Thoracic aorta (tissue), 2 donors: Measurements from ENCODE around the gene HABP2. TPM values are rescaled to one million over a fixed set of nuclear protein-coding genes. Genes with fewer than 3 reads are reported as not detected.

Experiments
- ATAC-seq: fragments of 150-250 bp; one replicate; pipeline ENCODE4 v1.8.0; 2017; ENCODE audit warnings: low read depth; ENCODE audit not compliant: insufficient number of reproducible peaks, low FRiP score
- DNase-seq: peaks from one replicate; pipeline ENCODE4 v3.0.0-alpha.2; 2020; ENCODE audit warnings: low spot score
- H3K27ac ChIP-seq, 2 donors: fragments of 200-600 bp; sonication (generic); 1 replicate in 1 of 2; 2 replicates in 1 of 2; pipeline ENCODE4 v1.5.1; 2016; ENCODE audit warnings: mild to moderate bottlenecking in 2 of 2, moderate library complexity in 2 of 2
- H3K27me3 ChIP-seq: fragments of 200-600 bp; sonication (generic); replicated peaks from 2 replicates; pipeline ENCODE4 v1.6.0; 2016; ENCODE audit warnings: mild to moderate bottlenecking; ENCODE audit not compliant: insufficient read depth
- H3K36me3 ChIP-seq: fragments of 200-600 bp; sonication (generic); one replicate; pipeline ENCODE4 v1.5.1; 2016
- H3K4me1 ChIP-seq, 2 donors: fragments of 200-600 bp; sonication (generic); 1 replicate in 1 of 2; 2 replicates in 1 of 2; pipeline versions ENCODE4 v1.5.1 to v1.6.0; 2016; ENCODE audit warnings: low read depth in 2 of 2, mild to moderate bottlenecking in 1 of 2; ENCODE audit not compliant: control insufficient read depth in 1 of 2
- H3K4me3 ChIP-seq: fragments of 200-600 bp; sonication (generic); 2 replicates; pipeline ENCODE4 v1.5.1; 2016; ENCODE audit warnings: mild to moderate bottlenecking
- H3K9me3 ChIP-seq: fragments of 200-600 bp; sonication (generic); 2 replicates; pipeline ENCODE4 v1.5.1; 2016
- total RNA-seq, 2 donors: library from RNA; depleted of rRNA; stranded (reverse); fragments of >200 nt; gene quantifications; one replicate each; pipeline versions ENCODE4 v1.1.0 to v1.2.3, GENCODE V29; 2016
- TF ChIP-seq, protein P1 (sequence below): fragments of 200-600 bp; sonication (generic); IDR thresholded peaks from one replicate; pipeline ENCODE4 v1.5.1; 2019; ENCODE audit warnings: antibody characterized with exemption

HABP2 gene
- total RNA-seq, 2 donors from 2014 or later, result not detected

DNA sequence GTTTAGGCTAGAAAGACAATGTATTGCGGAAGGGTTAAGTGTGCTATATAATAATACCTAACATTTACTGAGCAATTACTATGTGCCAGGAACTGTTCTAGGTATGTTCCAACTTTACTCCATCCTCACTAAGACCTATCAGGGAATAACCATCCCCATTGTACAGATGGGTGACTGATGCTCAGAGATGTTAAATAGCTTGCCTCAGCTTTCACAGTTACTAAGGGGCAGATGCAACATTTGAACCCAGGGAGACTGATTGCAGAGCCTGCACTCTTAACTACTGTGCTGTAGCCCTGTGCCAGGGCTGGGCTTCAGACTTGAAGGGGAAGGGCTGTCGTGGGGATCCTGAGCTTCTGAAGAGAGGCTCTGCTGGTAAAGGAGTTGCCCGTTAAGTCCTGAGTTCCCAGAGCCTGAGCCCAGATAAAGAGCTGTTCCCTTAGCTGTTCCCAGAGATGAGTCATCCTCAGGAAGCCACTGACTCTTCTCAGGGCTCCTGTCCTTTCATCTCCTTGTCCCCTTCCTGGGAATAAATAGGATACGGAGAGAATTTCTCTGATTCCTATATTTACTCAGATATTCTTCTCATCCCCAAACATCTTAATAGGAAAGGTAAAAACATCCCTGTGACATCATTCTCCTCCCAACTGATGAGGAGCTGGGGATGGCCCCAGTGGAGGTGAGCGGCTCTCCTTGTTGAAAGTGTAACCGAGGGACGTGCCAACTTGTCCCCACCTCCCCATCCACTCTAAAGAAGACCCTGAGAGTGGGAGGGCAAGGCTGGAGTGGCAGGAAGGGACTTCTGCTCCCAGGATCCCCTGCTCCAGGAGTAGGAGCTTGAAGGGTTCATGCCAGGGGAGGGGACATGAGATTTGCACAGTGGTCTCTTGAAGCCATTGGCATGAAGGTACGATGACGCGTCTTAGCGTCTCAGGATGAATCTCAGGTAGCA is 28.0 kb upstream of the HABP2 start:
- Histone ChIP-seq H3K36me3 (no peaks in the 10 kb centered on the region), H3K27ac (no peak overlapping the region), H3K27me3 (no peaks in the 10 kb centered on the region), H3K9me3 (no peaks in the 10 kb centered on the region), H3K4me1 (peaks cover 4 to 33% of the 10 kb centered on the region in 2 donors), H3K4me3 (no peak overlapping the region)
- ATAC-seq (no peak), DNase-seq (no peak)
- TF ChIP-seq, protein P1, sequence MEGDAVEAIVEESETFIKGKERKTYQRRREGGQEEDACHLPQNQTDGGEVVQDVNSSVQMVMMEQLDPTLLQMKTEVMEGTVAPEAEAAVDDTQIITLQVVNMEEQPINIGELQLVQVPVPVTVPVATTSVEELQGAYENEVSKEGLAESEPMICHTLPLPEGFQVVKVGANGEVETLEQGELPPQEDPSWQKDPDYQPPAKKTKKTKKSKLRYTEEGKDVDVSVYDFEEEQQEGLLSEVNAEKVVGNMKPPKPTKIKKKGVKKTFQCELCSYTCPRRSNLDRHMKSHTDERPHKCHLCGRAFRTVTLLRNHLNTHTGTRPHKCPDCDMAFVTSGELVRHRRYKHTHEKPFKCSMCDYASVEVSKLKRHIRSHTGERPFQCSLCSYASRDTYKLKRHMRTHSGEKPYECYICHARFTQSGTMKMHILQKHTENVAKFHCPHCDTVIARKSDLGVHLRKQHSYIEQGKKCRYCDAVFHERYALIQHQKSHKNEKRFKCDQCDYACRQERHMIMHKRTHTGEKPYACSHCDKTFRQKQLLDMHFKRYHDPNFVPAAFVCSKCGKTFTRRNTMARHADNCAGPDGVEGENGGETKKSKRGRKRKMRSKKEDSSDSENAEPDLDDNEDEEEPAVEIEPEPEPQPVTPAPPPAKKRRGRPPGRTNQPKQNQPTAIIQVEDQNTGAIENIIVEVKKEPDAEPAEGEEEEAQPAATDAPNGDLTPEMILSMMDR, result no peak

DNA sequence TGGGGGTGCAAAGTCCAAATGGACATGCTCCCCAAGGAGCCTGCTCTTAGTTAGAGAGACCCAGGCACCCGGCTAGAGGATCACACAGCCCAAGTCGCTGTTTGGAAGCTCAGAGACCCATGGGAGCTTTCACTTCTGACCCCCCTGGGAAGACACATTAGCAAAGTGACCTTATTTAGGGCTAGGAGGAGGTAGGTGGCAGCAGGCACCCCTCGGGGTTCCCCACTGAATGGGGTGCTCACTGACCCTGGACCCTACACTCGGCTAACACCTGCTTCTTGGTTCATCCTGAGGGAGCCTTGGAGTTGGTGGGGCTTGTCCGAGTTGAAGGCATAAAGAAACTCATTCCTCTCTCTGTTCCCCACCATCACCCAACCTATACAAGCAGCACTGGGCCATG is 27.1 kb upstream of the HABP2 start:
- ATAC-seq (no peak), DNase-seq (no peak)
- Histone ChIP-seq H3K36me3 (no peaks in the 10 kb centered on the region), H3K4me3 (no peak overlapping the region), H3K27me3 (no peaks in the 10 kb centered on the region), H3K9me3 (no peaks in the 10 kb centered on the region), H3K4me1 (peaks cover 0 to 25% of the 10 kb centered on the region in 2 donors), H3K27ac (no peak overlapping the region)
- TF ChIP-seq, protein P1, result no peak

DNA sequence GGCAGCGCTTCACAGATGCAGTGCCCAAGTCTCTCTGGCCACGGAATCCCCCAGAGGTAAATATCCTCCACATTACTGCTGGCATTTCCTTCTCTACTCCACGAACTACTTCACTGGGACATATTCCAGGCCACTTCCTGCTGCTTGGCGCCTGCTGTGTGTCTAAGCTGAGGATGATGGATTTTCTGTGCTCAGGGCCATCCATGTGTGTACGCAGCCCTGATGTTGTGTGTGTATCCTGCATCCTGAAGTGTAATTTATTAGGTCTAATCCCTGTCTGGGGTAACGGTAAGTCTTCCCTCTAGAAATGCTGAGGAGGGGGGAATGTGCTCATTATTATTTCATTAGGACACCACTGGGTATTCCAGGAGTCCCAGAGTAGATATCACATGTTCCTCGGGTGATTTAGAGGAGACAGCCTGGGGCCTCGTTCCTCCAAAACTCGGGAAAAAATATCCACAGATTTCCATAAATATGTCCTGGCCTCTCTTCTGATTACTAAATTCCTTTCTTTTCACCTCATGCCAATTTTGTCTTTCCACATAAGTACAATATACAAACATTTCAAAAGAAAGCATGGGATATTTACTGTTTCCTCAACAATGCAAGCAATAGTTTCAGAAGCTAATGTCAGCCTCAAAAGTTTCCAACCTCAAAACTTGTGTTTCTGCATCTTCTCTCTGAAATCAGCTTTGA is 25.5 kb upstream of the HABP2 start:
- Histone ChIP-seq H3K27me3 (no peaks in the 10 kb centered on the region), H3K9me3 (no peaks in the 10 kb centered on the region), H3K36me3 (no peaks in the 10 kb centered on the region), H3K4me3 (no peak overlapping the region), H3K27ac (no peak overlapping the region), H3K4me1 (peaks cover 0 to 22% of the 10 kb centered on the region in 2 donors)
- no peak for ATAC-seq
- TF ChIP-seq, protein P1, result no peak
- no peak for DNase-seq

DNA sequence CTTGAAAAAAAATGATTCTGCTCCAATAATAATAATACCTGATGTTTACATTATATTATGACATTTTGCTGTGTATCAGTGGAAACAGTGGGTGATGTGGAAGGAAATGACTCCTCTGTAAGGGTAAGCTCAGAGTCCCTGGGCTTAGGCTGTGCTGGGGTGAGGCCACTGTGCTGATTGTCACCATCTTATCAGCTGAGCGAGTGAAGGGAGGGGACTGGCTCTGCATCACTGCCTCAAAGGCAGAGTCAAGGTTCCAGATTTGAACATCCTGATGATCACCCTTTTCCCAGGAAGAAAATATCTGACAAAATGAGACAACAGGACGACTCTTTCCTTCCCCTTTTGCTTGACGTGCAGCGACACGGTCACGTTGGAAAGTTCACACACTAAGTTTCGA is 24.0 kb upstream of the HABP2 start:
- H3K4me1 ChIP-seq, result peaks cover 0 to 11% of the 10 kb centered on the region in 2 donors
- no peaks in the 10 kb centered on the region for H3K27me3 ChIP-seq
- no peak overlapping the region for H3K4me3 ChIP-seq
- ATAC-seq (no peak), DNase-seq (no peak)
- H3K36me3 ChIP-seq, result no peaks in the 10 kb centered on the region
- TF ChIP-seq, protein P1, result no peak
- H3K27ac ChIP-seq, result no peak overlapping the region
- H3K9me3 ChIP-seq, result no peaks in the 10 kb centered on the region

DNA sequence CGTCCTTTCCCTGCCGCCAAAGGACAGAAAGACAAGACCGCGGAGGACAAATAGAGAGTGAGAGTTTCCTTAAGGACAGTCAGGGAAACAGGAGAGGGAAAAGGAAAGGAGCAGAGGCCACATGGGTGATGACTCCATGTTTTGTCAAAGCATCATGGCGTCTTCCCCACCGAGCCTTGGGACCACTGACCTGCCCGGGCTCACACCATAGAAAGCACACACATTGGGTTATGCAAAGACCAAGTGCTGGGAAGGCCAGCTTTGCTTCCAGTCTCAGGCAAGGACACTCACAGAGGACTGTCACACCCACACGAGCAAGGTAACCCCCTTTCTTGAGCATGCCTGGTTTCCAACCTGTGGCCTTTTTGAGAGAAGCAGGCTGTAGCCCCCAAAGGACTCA is 23.3 kb upstream of the HABP2 start:
- H3K27me3 ChIP-seq, result no peaks in the 10 kb centered on the region
- TF ChIP-seq, protein P1, result no peak
- ATAC-seq (no peak), DNase-seq (no peak)
- H3K9me3 ChIP-seq, result no peaks in the 10 kb centered on the region
- H3K27ac ChIP-seq, result no peak overlapping the region
- no peaks in the 10 kb centered on the region for H3K36me3 ChIP-seq
- H3K4me3 ChIP-seq, result no peak overlapping the region
- H3K4me1 ChIP-seq, result peaks cover 0 to 11% of the 10 kb centered on the region in 2 donors
